HUES6 (cell line): Measurements from ENCODE around the gene SPATS2.
A peak's percentile ranks its signal among the peaks of the same experiment; 100 is the strongest.

ENCODE experiments used
- H3K27ac ChIP-seq: 2 replicates; pipeline ENCODE4 v1.7.0; 2013; ENCODE audit warnings: low read depth, mild to moderate bottlenecking, low read length, inconsistent platforms
- H3K27me3 ChIP-seq: 2 replicates; pipeline ENCODE4 v1.6.1; 2013; ENCODE audit warnings: low read length; ENCODE audit not compliant: control insufficient read depth, insufficient read depth
- H3K36me3 ChIP-seq: 2 replicates; pipeline ENCODE4 v1.6.1; 2013; ENCODE audit warnings: low read length; ENCODE audit not compliant: control insufficient read depth, insufficient read depth
- H3K4me1 ChIP-seq: 2 replicates; pipeline ENCODE4 v1.6.1; 2013; ENCODE audit warnings: low read length; ENCODE audit not compliant: control insufficient read depth, insufficient read depth
- H3K4me3 ChIP-seq: 2 replicates; pipeline ENCODE4 v1.5.1; 2013; ENCODE audit warnings: low read depth, low read length
- H3K9ac ChIP-seq: one replicate; pipeline ENCODE4 v1.6.1; 2013; ENCODE audit warnings: mild to moderate bottlenecking, low read length
- H3K9me3 ChIP-seq: 2 replicates; pipeline ENCODE4 v1.6.1; 2013; ENCODE audit warnings: low read depth, low read length; ENCODE audit not compliant: control insufficient read depth, insufficient read depth

Gene SPATS2

DNA sequence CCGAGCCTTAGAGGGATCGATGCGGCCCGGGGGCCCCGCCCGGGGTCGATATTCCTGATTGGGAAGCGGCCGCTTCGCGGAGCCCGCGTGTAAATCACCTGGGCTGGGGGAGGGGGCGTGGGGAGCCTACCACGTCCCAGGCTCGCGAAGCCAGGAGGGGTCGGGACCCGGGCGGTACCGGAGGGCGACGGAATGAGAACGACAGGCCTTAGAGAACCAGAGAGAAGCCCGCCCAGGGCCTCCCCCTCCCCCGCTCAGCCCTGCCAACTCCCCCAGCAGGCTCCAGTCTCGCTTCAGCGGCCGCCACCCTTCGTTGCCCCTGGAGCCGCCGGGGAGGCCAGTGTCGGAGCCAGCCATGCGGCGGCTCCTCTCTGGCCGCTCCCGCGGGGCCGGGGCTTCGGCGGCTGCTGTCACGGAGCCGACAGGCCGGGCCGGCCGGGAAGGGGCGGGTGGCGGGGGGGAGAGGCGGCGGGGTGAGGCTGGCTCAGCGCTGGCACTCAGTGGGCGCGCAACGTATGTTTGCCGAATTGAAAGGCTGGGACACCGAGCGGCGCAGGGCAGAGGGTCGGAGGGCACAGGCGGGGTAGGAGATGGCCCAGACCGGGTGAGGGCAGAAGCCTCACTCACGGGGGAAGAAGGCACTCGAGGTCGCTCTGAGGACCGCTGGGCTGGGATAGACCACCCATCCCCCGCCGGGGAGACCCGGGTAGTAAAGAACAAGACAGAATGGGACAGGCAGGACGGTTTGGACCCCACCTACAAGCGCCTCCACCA, 22.0 kb upstream of the SPATS2 start:
- H3K36me3 ChIP-seq = no peaks in the 10 kb centered on the region
- no peak overlapping the region for H3K9ac ChIP-seq
- H3K9me3 ChIP-seq = no peaks in the 10 kb centered on the region
- peaks cover 36% of the 10 kb centered on the region for H3K4me1 ChIP-seq
- H3K27ac ChIP-seq = no peak overlapping the region
- H3K27me3 ChIP-seq = peaks cover 95% of the 10 kb centered on the region
- peak overlapping the region; percentile 63 for H3K4me3 ChIP-seq

DNA sequence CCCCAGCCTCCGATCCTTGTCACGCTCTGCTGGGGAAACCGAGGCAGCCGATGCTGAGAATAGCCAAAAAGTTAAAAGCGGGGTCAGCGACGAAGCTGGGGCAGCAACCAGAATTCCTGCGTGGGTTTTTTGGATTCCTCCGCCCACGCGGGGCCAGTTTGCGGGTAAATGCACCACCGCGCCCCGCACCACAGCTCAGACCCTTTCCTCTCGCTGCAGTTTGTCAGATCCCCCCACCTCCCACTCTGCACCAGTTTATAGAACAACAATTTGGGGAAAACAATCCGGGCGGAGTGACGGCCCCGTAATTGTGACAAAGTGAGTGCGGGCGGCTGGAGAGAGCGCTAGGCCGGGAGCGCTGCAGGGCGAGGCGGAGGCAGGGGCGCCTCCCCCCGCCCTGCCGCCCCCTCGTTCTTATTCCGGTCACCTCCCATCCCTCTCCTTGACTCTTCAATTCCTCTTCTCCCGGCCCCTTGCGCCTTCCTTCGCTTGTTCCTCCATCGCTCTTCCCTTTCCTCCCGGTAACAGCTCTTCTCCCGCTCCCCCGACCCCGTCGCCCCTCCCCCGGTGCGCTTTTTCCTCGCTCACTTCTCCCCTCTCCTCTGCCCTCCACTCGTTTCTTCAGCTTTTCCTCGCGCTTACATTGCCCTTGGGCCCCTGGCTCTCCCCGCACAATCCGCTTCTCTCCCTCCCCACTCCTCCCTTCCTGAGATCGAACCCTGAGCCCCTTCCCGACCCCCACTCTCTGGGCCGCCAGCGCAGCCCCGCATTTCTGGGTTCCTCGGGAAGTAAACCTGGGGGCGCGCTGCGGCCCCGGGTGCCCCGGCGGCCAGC, 21.2 kb upstream of the SPATS2 start:
- Histone ChIP-seq H3K4me1 (peaks cover 29% of the 10 kb centered on the region), H3K27ac (no peak overlapping the region), H3K27me3 (peaks cover 87% of the 10 kb centered on the region), H3K9me3 (no peaks in the 10 kb centered on the region), H3K9ac (no peak overlapping the region), H3K4me3 (peak overlapping the region; percentile 63), H3K36me3 (no peaks in the 10 kb centered on the region)

DNA sequence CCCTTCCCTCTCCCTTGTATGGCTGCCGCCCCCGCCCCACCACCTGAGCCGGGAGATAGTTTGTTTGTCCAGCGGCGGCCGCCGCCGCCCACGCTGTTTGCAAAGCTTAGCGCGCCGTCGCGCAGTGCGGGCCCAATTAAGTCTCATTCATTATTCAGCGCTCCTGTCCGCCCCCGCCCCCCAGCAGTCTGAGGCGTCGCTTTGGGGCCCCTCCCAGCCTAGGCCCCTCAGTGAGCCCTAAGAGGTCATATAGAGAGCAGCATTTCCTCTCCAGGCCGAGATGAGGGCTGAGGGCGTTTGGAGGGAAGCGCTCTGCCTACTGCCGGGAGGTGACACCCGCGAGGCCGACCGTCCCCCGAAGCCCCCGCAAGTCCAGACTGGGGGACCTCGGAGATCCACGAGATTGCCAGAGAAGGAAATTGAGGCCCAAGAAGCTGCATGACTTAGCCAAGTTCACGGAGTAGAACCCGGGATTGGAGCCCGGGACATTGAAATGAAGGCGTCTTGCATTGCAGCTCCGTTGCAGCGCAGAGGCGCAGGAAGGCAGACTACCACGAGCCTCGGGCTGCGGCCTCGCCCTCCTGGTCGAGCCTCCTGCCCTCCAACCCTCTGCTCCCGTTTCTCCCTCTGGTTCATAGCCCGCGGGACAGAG, 20.5 kb upstream of the SPATS2 start, which contains the start of gene DNAJC22:
Gene DNAJC22 (plus strand): TSS at position 230 of the 652 bp plus-strand sequence. CDS start 1,985 bp downstream, outside the sequence.
- no peak within 1 kb of the TSS for H3K27ac ChIP-seq
- peak within 1 kb of the TSS; percentile 63 for H3K4me3 ChIP-seq
- peaks cover 80% of the 10 kb centered on the region for H3K27me3 ChIP-seq
- H3K9me3 ChIP-seq = no peaks in the 10 kb centered on the region
- H3K36me3 ChIP-seq = no peaks in the 10 kb centered on the region
- peaks cover 22% of the 10 kb centered on the region for H3K4me1 ChIP-seq
- H3K9ac ChIP-seq = no peak within 1 kb of the TSS

DNA sequence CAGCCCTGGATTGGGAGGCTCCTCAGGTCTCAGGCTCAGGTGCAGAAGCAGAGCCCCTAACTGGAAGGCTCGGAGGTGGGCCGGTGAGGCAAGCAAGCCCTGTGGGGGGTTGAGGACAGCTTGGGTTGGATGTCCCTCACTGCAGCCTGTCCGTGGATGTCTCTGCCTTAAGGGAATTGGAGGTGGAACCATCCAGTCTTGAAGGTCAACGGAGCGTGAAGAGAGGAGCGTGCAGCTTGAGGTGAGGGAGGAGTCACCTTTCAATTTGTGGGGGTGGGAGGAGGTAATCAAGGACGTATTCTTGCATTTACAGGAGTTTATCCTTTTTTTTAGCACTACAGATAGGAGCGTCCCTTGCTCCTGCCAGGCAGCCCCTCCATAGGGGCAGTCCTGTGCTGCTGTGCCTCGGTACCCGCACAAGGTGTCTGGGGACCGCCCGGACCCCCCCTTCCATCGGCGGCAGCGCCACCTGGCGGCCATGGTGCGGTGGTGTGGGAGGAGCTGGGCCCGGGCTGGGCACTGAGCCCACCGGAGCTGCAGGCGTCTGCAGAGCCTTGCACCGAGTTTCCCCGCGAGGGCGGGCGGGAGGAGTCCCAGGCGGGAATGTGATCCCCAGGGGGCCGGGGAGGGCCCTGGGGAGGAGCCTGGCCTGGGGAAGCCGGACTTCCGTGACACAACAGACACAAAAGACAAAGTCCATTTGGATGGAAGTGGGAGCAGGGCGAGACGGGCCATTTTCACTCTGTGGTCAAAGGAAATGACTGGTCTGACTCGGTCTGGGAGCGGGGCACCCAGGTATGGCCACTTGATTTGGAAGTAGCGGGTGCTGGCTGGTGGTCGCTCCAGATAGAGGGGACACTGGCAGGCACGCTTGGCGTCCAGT, 19.7 kb upstream of the SPATS2 start:
- H3K27me3 ChIP-seq = peaks cover 74% of the 10 kb centered on the region
- no peak overlapping the region for H3K27ac ChIP-seq
- H3K9ac ChIP-seq = no peak overlapping the region
- no peaks in the 10 kb centered on the region for H3K9me3 ChIP-seq
- H3K36me3 ChIP-seq = no peaks in the 10 kb centered on the region
- H3K4me1 ChIP-seq = peaks cover 21% of the 10 kb centered on the region
- peak overlapping the region; percentile 63 for H3K4me3 ChIP-seq

DNA sequence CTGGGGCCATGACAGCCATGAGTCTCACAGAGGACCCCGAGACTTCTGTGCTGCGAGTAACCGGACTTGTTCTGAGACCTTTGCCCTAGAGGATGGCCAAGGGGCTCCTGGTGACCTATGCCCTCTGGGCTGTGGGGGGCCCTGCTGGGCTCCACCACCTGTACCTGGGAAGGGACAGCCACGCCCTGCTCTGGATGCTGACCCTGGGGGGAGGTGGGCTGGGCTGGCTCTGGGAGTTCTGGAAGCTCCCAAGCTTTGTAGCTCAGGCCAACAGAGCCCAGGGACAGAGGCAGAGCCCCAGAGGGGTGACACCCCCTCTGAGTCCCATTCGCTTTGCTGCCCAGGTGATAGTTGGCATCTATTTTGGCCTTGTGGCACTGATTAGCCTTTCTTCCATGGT, 18.5 kb upstream of the SPATS2 start:
- Histone ChIP-seq H3K4me3 (no peak overlapping the region), H3K9ac (no peak overlapping the region), H3K4me1 (peaks cover 17% of the 10 kb centered on the region), H3K27ac (no peak overlapping the region), H3K27me3 (peaks cover 61% of the 10 kb centered on the region), H3K36me3 (no peaks in the 10 kb centered on the region), H3K9me3 (no peaks in the 10 kb centered on the region)

DNA sequence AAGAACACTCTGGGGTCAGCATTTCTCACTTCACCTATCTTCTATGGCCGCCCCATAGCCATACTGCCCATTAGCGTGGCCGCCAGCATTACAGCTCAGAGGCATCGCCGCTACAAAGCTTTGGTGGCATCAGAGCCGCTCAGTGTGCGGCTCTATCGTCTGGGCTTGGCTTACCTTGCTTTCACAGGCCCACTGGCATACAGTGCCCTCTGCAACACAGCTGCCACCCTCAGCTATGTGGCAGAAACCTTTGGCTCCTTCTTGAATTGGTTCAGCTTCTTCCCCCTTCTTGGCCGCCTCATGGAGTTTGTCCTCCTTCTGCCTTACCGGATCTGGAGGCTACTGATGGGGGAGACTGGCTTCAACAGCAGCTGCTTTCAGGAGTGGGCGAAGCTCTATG, 18.0 kb upstream of the SPATS2 start:
- peaks cover 57% of the 10 kb centered on the region for H3K27me3 ChIP-seq
- H3K4me3 ChIP-seq = no peak overlapping the region
- H3K27ac ChIP-seq = no peak overlapping the region
- H3K9ac ChIP-seq = no peak overlapping the region
- no peaks in the 10 kb centered on the region for H3K9me3 ChIP-seq
- H3K4me1 ChIP-seq = peaks cover 17% of the 10 kb centered on the region
- no peaks in the 10 kb centered on the region for H3K36me3 ChIP-seq

DNA sequence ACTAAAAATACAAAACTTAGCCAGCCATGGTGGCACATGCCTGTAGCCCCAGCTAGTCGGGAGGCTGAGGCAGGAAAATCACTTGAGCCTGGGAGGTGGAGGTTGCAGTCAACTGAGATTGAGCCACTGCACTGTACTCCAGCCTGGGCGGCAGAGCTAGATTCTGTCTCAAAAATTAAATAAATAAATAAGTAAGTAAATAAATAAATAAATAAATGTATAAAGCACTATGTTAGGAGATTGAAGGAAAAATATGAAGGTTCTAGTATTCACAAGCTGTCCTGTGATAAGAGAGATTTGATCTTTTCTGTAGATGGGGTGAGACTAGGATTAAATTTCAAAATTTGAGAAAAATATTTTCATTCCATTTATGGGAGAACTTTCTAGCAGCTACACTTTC, 14.9 kb upstream of the SPATS2 start:
- H3K36me3 ChIP-seq = no peaks in the 10 kb centered on the region

DNA sequence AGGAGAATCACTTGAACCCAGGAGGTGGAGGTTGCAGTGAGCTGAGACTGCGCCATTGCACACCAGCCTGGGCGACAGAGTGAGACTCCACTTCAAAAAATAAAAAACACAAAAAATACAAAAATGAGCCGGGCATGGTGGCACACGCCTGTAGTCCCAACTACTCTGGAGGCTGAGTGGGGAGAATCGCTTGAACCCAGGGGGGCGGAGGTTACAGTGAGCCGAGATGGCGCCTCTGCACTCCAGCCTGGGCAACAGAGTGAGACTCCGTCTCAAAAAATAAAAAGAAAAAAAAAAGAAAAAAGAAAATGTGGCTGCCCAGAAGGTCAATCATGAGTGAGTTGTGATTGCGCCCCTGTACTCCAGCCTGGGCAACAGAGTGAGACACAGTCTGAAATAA, 11.3 kb upstream of the SPATS2 start:
- no peak overlapping the region for H3K4me3 ChIP-seq
- no peaks in the 10 kb centered on the region for H3K9me3 ChIP-seq
- H3K4me1 ChIP-seq = no peaks in the 10 kb centered on the region
- no peak overlapping the region for H3K27ac ChIP-seq
- H3K36me3 ChIP-seq = no peaks in the 10 kb centered on the region
- H3K9ac ChIP-seq = no peak overlapping the region
- no peaks in the 10 kb centered on the region for H3K27me3 ChIP-seq

More for the DNA sequence above, 14.9 kb upstream of the SPATS2 start:
- Histone ChIP-seq H3K27me3 (peaks cover 26% of the 10 kb centered on the region), H3K9me3 (no peaks in the 10 kb centered on the region), H3K27ac (no peak overlapping the region), H3K4me3 (no peak overlapping the region), H3K9ac (no peak overlapping the region), H3K4me1 (peaks cover 5% of the 10 kb centered on the region; the same call in 1 of the 2 replicates)

DNA sequence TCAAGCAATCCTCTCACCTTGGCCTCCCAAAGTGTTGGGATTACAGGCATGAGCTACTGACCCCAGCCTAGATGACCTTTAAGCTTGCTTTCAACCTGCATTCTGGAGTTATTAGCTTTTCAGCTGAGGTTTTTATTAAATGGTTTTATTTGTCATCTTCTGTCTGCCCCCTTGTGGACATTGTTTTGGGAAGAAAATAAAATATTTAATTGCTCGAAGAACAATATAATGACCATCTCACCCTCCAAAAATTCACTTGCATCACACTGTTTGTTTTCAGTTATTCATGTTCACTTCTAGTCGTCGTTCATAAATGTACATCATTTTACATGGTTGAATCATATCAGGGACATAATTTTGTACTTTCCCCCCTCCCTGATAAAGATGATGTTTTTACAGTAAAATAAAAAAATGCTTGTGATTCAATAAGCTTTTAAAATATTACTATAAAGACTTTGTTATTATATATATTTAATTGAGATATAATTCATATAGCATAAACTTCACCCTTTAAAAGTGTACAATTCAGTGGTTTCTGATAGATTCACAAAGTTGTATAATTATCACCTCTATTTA, 10.1 kb upstream of the SPATS2 start:
- H3K9ac ChIP-seq = no peak overlapping the region
- no peak overlapping the region for H3K4me3 ChIP-seq
- H3K27me3 ChIP-seq = no peaks in the 10 kb centered on the region
- no peaks in the 10 kb centered on the region for H3K9me3 ChIP-seq
- no peak overlapping the region for H3K27ac ChIP-seq
- no peaks in the 10 kb centered on the region for H3K4me1 ChIP-seq
- H3K36me3 ChIP-seq = no peaks in the 10 kb centered on the region

DNA sequence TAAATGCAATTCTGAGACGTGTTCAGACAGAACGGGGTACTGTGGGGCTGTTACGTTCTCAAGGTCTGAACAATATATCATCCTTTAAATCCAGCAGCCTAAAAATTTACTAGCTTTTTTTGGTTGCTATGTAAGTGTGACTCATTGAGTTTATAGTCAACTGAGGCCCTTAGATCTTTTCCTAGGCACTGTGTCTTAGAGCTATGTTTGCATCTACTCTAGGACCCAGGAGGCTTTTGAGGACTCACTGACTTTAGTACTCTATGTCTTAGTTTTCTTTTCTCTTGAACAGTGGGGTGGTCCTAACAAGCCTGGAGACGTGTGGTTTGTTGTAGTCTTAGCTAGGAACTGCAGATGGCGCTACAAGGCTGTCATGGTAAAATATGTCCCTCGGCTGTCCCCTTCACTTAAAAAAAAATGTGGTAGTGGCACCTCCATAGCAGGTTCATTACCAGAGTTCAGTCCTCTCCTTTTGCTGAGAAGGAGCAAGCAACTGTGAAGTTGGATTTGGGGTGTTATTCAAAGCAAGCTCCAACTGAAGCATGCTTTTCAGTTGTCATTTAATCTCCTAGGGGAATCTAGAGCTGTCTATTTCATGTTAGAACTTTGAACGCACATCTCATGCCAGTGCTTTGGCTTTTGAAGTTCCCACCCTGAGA, 8.7 kb upstream of the SPATS2 start:
- Histone ChIP-seq H3K27ac (no peak overlapping the region), H3K4me1 (no peaks in the 10 kb centered on the region), H3K9me3 (no peaks in the 10 kb centered on the region), H3K27me3 (no peaks in the 10 kb centered on the region), H3K9ac (no peak overlapping the region), H3K36me3 (no peaks in the 10 kb centered on the region), H3K4me3 (no peak overlapping the region)
